GM12801 (cell line): ENCODE data around the gene LUM.

Experiments used
- TF ChIP-seq, protein P1 (sequence below): IDR thresholded peaks from one replicate; pipeline ENCODE4 v1.5.1; 2011; ENCODE audit warnings: control low read depth; ENCODE audit not compliant: insufficient read length; ENCODE audit errors: extremely low read depth

Gene LUM

DNA sequence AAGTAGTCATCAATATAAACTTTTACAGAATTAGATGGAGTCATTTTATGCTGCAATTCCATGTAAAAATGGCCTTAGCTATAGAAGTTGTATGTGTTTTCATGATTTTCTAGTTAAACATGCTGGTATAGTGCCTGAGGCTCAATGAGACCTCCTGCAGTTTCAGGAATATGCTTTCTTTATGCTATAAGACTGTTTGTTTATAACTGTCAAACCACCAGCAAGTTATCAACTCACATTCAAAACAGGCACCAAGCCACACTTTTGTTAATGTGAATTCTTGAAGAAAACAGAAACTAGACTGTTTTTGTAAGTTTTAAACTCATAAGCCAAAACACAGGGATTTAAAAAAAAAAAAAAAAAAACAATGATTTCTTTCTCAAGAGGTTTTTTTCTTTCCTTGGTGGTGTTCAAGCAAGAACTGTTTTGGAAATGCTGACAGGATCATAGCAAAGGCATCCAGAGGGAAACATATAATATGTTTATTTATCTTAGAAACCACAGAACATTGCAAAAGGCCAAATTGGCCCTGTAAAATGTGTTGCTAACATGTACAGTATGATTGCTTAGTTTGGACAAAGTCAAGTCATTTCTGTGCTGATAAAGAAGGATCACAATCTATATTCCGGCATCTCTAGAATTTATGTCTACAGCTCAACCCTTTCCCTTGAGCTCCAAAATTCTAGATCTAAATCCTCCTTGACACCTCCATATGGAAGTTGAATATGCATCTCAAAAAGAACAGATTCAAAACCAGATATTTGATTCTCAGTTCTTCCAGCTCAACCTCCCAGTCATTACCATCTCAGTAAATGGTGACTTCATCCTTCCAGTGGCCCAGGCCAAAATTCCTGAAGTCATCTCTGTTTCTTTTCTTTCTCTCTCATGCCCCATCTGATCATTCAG, 29.0 kb upstream of the LUM start:
- TF ChIP-seq, protein P1, sequence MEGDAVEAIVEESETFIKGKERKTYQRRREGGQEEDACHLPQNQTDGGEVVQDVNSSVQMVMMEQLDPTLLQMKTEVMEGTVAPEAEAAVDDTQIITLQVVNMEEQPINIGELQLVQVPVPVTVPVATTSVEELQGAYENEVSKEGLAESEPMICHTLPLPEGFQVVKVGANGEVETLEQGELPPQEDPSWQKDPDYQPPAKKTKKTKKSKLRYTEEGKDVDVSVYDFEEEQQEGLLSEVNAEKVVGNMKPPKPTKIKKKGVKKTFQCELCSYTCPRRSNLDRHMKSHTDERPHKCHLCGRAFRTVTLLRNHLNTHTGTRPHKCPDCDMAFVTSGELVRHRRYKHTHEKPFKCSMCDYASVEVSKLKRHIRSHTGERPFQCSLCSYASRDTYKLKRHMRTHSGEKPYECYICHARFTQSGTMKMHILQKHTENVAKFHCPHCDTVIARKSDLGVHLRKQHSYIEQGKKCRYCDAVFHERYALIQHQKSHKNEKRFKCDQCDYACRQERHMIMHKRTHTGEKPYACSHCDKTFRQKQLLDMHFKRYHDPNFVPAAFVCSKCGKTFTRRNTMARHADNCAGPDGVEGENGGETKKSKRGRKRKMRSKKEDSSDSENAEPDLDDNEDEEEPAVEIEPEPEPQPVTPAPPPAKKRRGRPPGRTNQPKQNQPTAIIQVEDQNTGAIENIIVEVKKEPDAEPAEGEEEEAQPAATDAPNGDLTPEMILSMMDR: no peak

DNA sequence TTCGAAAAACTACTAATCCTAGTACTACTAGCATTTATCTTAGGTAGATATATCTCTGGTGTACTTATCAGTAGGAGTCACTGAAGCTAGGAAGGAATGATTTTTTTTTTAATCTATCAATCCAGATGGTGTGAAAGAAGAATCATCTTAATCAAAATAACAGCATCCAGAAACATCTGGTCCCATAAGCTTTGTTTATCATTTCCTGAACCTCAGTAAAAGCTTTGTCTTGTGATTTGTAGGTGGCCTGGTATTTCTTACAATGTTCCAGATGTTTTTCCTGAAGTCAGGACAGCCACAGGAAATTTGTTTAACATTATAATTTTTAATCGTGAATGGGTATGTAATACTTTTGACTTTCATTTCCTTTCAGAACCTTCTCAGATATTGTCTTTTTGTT, 28.0 kb upstream of the LUM start:
- TF ChIP-seq, protein P1: no peak

DNA sequence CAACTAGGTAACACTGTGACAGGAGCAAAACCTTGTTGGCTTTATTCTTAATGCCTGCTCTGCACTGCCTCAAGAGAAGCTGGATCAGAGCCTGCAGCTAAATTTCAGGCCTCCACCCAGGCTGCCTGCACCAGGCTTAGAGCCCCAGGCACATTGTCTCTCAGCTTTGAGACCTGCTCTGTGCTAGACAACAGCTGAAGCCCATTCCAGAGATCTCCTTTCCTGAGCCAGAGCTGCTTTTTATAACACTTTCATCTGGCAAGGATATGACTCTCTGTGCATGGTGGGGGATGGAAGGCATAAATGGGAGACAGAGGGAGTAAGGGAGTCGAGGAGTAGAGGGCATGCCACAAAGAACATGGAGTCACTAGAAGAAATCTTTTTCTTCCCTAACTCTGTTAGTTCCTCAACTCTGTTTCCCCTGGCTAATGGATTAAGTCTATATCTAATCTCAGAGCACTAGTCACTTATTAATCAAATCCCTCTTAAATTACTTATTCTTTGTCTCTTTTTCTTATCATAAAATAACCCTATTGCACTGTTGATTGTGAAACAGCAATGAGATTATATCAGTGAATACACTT, 27.1 kb upstream of the LUM start:
- TF ChIP-seq, protein P1: no peak

DNA sequence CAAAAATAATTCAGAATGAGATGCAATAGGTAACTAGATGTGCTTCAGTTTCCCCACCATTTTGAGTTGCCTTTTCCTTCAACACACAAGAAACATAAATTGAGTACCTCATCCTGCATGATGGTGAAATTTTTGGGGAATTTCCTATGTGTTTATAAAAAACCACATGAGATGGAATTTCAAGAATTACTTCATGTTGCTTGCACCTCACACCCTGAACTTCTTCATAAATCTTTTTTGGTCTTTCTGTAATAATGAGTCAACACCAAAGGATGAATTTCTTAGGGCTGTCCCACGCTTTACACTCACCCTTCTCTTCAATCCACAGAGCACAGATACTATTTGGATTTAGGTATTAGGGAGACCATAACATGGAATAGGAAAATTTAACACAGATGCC, 22.6 kb upstream of the LUM start:
- TF ChIP-seq, protein P1: no peak

DNA sequence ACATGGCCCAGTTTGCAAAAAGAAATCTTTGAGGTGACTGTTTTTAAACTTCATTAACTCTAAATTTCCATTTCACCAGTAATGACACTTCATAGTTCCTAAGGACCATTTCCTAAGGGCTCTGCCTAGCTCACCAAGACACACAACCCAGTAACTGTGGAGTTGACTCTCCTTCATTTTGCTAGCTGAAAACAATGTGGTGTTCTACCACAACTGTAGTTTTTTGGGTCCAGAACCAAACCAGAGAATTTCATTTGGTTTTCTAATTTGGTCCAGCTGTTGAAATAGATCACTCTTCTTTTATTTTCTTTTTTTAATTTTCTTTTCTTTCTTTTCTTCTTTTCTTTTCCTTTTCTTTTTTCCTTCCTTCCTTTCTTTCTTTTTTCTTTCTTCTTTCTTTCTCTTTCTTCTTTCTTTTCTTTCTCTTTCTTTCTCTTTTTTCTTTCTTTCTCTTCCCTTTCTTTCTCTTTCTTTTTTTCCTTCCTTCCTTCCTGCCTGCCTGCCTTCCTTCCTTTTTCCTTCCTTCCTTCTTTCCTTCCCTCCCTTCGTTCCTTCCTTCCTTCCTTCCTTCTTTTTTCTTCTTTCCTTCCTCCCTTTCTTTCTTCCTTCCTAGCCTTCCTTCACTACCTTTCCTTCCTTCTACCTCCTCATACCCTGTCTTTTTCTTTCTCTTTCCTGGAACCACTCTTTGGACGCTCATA, 18.5 kb upstream of the LUM start:
- TF ChIP-seq, protein P1: no peak

DNA sequence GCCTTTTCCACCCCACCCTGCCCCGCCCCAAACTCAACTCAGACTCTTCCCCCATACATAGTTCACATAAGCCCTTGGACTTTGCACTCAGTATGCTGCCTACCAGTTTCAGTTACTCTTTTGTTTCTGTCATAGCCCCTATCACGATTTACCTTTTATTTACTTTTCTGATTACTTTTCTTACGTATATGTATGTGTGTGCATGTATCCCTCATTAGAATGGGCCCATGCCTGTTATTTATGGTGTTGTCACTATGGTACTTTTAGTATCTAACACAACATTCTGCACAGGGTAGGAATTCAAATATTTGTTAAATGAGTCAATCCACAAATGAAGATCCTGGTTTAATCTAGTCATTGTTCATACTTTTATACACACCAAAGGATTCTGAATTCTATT, 16.5 kb upstream of the LUM start:
- TF ChIP-seq, protein P1: no peak

DNA sequence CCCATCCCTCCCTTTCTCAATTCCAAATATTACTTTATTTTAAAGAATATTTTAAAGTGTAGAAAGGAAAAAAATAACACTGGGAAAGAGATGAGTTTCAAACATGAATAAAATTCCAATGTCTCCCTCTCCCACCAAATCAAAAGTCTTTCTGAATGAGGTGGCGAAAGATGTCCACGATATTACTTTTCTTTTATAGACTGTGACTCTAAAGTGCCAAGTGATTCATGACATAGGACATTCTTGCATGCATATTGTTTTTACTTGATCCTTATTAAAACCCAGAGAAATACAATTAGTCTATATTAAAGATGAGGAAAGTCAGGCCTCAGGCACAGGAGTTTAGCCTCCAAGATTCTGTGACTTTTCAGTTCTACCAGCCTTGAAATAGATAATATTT, 16.0 kb upstream of the LUM start:
- TF ChIP-seq, protein P1: no peak
